Loucy (cell line): Measurements from ENCODE around the gene MRPL53.

Experiments used
- EZH2phosphoT487 ChIP-seq: fragments of 200-600 bp; IDR thresholded peaks from 2 replicates; pipeline ENCODE4 v1.6.1; 2018; ENCODE audit warnings: antibody characterized with exemption, mild to moderate bottlenecking, moderate library complexity, borderline replicate concordance
- TF ChIP-seq, protein P1 (sequence below): fragments of 200-600 bp; sonication (generic); conservative IDR thresholded peaks from 2 replicates; pipeline ENCODE4 v1.5.1; 2014; ENCODE audit warnings: mild to moderate bottlenecking, antibody characterized with exemption, low read length

DNA sequence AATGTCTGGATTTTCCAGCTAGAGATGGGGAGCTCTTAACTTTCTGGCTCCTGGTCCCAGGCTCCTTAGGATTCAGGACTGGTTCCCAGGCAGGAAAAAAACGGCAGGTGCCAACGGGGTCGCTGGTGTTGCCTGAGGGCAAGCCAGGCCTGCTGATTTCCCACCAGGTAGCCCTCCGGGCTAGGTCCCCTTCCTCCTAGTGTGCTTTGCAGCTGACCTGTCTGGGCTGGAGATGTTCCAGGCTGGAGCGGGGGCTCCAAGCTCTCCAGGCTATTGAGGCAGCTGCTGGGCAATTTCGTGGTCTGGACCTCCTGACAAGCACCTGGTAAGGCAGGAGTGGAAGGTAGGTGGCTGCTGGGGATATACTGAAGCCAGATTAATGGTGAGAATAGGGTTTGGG, 2.0 kb upstream of the MRPL53 start:
- TF ChIP-seq, protein P1, sequence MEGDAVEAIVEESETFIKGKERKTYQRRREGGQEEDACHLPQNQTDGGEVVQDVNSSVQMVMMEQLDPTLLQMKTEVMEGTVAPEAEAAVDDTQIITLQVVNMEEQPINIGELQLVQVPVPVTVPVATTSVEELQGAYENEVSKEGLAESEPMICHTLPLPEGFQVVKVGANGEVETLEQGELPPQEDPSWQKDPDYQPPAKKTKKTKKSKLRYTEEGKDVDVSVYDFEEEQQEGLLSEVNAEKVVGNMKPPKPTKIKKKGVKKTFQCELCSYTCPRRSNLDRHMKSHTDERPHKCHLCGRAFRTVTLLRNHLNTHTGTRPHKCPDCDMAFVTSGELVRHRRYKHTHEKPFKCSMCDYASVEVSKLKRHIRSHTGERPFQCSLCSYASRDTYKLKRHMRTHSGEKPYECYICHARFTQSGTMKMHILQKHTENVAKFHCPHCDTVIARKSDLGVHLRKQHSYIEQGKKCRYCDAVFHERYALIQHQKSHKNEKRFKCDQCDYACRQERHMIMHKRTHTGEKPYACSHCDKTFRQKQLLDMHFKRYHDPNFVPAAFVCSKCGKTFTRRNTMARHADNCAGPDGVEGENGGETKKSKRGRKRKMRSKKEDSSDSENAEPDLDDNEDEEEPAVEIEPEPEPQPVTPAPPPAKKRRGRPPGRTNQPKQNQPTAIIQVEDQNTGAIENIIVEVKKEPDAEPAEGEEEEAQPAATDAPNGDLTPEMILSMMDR = no peak
- no peak for TF ChIP-seq EZH2phosphoT487
